NCI-H82 treated with DMSO at 0.1 percent for 48 hours (cell line): ENCODE results near the gene VNN1.

Source experiments
- DNase-seq: peaks from one replicate; lab custom pipeline; 2025; ENCODE audit not compliant: unreplicated experiment; lab: John Stamatoyannopoulos, UW

Gene VNN1, protein sequence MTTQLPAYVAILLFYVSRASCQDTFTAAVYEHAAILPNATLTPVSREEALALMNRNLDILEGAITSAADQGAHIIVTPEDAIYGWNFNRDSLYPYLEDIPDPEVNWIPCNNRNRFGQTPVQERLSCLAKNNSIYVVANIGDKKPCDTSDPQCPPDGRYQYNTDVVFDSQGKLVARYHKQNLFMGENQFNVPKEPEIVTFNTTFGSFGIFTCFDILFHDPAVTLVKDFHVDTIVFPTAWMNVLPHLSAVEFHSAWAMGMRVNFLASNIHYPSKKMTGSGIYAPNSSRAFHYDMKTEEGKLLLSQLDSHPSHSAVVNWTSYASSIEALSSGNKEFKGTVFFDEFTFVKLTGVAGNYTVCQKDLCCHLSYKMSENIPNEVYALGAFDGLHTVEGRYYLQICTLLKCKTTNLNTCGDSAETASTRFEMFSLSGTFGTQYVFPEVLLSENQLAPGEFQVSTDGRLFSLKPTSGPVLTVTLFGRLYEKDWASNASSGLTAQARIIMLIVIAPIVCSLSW

DNA sequence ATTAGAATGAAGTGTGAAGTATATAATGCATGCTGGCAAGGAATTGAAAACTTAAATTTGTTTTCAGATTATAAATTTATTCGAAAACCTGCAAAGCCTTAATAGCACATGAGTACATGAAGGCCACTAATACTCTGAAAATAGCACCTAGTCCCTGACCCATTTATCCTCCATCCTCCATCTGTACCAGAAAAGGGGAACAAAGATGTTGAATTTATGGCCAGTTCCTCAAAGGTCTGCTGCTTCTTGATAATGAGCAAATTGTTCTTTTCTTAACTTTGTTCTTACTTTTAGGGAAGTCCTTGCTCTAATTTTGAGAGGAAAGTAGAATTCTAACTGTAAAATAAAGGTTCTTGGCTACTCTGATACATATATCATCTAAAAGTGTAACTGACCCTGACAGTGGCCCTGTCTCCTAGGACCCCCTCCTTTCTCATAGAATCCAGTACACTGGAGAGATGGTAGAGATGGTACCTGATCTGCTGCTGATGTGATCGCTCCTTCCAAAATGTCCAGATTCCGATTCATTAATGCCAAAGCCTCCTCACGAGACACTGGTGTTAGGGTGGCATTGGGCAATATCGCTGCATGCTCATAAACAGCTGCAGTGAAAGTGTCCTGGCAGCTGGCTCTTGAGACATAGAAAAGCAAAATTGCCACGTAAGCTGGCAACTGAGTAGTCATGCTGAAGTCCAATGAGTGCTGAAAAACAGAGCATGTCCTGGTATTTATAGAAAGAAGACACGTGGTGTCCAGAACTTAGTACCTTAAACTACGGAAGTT is at the start of gene VNN1:
Gene VNN1 (minus strand): TSS at position 704 of the 783 bp plus-strand sequence. CDS start 20 bp downstream, at position 684.
- no peak for DNase-seq

DNA sequence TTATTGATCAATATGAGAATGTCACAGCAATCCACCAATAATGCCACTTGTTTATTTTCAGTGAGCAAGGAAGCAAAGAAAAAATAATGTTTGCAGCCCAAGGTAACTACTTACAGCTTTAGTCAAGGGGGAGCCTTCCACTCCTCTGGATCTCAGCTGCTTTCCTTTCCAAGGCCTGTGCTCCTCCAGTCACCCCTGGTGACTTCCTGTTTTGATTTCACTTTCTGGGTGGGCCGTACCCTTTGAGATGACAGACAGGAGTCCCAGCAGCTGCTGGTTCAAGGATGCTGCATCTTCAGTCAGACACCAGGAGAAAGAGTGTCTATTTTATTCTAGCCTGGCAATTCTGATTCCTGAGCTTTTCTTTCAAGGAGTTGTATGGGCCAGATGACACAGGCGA is 49.4 kb upstream of the VNN1 start:
- DNase-seq = no peak

DNA sequence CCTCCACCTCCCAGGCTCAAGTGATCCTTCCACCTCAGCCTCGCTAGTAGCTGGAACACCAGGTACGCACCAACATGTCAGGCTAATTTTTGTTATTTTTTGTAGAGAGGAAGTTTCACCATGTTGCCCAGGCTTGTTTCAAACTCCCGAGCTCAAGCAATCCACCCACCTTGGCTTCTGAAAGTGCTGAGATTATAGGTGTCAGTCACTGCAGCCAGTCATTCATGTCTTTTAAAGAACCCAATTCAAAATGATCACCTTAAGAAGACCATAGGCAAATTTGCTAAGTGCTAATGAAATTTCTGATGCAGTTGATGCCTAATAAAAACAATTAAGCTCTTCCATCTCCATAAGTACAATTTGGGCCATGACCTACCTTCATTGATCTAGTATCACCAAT is 46.4 kb upstream of the VNN1 start:
- DNase-seq = no peak

DNA sequence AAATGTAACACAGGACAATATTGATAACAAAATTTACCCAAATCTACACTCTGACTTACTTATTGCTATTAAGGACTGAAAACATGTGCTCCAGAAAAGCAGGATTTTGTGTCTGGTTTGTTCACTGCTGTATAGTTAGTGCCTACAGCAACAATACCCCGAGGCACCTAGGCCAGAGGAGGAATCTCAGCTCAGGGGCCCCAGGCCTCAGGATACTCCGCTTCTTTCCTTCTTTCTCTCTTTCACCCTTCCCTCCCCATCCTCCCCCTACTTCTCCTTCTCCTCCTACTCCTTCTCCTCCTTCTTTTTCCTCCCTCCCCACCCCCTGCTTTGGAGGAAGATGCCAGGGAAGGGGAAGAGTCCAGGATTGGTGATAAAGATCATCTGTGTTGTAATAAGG is 44.8 kb upstream of the VNN1 start:
- DNase-seq = no peak

DNA sequence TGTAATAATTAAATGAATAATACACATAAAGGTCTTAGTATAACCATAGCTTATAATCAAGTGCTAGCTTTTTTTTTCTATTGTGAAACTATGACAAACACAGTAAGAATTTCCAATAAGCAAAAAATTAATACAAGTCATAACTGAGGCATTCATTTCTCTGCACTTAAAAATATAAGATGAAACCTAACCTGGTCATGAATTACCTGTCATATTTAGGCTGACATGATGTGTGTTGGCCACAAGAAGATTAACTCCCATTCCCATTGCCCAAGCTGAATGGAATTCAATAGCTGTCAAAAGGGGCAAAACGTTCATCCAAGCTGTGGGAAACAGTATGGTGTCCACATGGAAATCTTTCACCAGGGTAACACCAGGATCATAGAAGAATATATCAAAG is 38.4 kb upstream of the VNN1 start:
- no peak for DNase-seq

DNA sequence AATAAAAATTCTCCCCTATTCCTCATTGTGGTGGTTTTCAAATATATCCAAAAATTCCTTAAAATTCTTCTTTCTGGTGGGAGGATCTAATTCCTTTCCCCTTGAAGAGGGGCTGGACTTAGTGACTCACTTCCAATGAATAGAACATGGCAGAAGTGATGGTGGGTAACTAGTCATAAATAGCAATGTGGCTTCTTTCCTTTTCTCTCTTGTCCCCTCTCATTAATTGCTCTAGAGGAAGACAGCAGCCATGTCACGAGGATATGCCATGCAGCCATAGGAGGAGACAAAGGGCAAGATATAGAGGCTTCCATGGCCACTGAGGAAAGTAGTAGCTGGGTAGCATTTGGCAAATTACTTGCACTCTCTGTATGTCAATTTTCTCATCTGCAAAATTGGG is 38.0 kb upstream of the VNN1 start:
- no peak for DNase-seq

DNA sequence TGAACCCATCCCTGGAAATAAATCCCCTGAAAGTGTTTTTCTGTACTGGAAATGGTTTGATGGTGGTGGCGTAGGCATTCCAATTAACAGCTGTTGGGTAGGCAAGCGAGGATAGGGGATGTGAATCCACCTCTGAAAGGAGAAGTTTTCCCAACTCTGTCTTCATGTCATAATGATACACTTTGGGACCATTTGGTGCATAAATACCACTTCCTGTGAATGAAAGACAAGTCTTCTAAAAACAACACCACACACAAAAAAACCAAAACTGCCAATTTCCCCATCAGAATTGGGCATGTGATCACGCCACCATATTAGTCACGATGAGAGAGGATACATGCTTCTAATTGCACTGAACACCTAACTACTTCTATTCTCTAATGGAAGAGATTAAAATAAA is 37.5 kb upstream of the VNN1 start:
- no peak for DNase-seq

DNA sequence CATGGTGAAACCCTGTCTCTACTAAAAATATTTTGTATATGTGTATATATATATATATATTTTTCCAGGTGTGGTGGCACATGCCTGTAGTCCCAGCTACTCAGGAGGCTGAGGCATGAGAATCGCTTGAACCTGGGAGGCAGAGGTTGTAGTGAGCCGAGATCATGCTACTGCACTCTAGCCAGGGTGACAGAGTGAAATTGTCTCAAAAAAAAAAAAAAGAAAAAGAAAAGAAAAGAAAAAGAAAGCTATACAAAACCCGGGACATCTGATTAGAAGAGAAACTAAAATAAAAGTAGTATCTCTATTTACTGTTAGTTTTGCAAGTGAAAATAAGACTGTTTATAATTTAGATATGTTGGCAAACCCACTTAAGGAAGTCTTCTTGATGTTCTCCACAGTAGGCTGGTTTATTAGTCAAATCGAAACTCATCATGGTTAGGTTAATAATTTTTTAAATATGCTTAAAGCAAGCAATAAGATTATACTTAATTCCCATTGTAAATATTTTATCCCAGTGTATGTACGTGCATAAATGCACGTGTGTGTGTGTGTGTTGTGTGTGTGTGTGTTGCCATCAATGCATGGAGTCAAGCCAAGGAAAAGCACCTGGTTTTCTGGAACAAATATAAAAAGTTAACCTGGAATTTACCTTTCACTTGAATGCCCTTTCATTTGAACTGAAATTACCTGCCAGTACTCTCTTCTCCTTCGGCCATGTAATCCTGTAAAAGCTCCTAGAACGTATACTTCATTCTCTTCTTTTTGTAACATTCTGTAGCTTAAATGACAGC is 36.8 kb upstream of the VNN1 start:
- no peak for DNase-seq

DNA sequence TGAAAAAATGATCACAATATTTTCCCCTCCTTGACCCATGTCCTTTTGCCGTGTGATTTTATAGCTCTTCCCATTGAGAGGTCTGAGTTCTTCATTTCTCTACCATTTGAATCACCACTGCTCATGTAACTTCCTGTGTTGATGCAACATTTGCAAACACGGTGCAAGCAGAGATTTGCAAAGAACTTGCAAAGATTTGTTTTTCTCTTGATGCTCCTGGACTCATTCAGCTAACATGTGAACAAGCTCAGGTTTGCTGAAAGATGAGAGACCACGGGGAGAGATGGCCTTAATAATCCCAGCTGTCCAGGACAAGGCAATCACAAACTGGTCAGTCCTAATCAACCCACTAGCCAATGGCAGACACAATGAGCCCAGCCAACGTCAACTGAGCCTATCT is 35.3 kb upstream of the VNN1 start:
- no peak for DNase-seq

DNA sequence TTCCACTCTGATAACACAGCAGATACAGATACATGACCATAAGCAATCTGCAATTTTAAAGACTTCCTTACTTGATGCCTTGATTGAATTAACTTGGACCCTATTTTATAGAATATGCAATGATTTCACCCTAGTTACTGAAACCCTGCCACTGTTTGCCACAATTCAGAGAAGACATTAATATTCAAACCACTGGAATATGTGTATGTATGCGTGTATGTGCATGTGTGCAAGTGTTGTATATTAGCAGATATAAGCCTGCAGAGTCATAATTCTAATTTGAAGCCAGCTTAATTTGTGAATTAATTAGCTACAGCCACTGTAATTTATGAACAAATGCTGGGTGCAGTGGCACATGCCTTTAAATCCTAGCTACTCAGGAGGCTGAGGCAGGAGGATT is 34.6 kb upstream of the VNN1 start:
- DNase-seq = no peak

DNA sequence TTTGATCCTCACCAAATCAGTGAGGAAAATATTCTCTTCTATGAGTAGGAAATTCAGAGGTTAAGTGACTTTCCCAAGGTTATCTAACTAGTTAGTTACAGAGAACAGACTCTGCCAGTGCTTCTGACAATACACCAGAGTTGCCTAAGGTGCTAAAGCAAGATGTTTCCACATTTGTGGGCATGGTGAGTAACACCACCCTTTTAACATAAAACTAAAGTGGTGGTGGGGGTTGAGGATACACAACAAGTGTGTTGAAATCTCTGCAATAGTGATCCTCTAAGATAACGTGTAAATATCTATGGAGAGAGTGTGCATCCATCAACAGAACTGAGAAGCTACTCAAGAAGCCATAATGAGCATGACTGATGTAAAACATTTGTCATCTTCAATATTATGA is 32.2 kb upstream of the VNN1 start:
- no peak for DNase-seq

DNA sequence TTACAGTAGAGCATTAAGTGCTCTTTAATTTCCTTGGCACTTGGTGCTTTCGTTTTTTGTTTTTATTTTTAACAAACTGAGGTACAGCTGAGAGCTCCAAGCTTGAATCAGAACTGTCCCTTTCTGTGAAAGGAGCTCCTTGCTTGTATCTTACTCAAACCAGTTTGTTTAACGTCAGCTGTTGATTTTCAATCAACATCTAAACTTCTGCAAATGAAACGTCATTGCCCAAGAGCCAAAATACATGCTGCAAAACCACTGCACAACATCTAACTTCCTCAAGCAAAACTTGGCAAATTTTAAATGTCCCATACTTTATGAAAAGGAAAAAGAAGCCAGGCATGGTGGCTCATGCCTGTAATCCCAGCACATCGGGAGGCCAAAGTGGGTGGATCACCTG is 28.6 kb upstream of the VNN1 start:
- no peak for DNase-seq

DNA sequence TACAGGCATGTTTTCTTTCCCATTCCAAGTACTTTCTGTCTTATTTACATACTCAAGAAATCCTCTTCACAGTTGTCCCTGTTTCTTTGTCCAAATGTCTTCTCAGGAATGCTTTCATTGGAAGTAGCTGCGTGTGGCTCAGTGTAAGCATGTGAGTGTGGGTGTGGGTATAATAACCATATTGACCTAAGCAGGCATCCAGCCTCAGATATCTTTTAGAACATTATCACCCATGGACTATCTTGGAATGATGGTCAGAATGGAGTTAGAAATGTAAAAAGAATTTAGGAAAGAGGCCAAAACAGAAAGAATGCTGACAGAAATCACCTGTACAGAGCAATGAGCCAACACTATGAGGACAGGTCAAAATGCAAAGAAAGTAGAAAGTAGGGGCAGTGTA is 27.4 kb upstream of the VNN1 start:
- DNase-seq = no peak

DNA sequence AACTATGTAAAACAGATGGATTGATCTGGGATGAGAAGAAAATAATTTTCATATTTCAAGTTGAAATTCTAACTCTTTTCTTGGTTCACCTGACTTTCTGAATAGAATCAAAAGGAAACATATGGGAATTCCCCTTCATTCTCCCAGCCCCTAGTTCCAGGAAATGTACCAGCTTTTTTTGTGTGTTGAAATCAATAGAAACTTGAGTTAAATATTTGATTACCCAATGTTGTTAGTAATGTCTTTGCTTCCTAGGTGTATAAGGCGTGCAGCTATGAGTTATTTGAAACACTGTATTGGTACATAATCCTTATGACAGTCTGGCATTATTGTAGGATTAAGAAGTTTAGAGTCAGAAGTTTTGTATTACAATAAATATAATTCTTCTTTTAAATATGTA is 22.4 kb upstream of the VNN1 start:
- no peak for DNase-seq

DNA sequence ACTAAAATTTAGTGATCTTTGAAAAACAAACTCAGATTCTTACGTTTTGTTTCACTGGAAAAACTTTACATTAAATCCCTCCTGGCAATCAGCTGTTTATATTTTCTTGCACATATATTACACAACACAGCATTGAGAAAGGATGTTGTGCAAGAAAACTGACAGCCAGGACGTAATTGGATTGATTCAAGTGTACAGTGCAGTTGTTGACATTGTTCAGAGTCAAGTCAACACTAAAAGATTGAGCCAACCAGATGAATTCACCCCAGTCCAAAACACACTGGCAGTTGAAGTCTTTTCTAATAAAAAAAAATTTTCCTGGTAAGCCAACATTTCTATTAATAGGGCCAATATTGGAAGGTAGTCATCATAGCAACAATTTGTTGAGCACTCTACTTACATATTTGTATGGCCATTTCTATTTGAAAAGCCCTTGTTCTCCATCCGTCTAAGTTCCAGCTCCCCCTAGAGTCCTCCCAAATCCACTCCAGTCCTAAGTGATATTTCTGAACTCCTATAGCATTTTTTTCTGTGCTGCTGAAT is 20.9 kb upstream of the VNN1 start:
- DNase-seq = no peak

DNA sequence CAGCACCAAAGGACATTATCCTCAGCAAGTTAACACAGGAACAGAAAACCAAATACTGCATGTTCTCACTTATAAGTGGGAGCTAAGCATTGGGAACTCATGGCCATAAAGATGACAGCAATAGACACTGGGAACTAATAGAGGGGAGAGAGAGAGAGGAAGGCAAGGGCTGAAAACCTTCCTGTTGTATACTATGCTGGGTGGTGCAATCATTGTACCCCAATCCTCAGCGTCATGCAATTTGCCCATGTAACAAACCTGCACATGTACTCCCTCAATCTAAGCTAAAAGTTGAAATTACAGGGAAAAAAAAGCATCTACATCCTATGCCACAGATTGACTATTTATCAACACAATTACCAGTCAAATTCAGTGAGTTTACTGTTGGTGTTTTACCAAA is 20.0 kb upstream of the VNN1 start:
- no peak for DNase-seq

DNA sequence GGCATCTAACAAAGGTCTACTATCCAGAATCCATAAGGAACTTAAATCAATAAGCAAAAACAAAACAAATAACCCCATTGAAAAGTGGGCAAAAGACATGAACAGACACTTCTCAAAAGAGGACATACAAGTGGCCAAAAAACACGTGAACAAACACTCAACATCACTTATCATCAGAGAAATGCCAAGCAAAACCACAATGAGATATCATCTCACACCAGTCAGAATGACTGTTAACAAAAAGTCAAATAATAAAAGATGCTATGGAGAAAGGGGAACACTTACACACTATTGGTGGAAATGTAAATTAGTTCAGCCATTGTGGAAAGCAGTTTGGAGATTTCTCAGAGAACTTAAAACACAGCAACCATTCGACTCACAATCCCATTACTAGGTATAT is 19.4 kb upstream of the VNN1 start:
- DNase-seq = no peak

DNA sequence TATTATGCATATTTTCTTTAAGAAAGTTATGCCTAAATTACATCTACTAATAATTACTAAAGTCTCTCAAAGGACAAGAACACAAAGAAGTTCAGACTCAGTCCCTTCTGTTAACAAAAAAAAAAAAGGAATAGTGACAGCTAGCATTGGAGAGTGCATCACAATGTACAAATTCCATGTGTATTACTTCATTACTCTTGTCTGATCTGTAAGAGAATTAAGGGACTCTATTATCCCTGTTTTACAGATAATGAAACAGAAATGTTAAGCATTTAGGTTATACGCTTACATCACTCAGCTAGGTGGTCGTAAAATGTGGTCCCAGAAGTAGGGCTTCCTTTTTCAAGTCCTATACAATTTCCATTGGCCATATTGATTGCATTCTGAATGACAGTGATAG is 17.2 kb upstream of the VNN1 start:
- no peak for DNase-seq

DNA sequence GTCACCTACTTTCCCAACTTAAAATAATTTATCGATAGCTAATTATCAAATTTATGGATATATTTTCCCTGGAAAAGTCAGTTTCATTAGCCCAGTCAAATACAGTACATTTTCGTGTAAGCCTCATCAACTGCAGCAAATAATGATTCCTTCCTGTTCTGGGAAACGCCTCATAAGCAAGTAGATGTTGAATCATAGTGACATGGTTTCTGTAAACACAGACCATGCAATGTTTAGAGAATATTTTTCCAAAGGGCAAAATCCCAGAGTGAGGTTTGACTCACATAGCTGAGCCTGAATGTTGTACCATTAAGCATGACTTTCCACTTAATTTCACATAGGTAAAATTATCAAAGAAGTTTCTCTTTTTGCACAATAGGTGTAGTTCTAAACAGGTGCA is 16.7 kb upstream of the VNN1 start:
- no peak for DNase-seq

DNA sequence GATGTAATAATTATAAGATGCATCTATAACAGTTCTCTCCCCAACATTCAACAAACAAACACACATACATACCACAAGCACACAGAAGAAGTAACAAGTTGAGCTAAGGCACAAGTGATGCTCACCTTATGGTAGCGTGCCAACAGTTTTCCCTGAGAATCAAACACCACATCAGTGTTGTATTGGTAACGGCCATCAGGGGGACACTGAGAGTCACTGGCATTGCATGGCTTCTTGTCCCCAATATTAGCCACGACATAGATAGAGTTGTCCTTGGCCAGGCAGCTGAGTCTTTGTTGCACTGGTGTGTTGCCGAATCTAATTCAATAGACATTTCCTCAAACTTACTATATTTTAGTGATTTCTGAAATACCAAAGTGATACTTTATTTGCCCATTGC is 14.8 kb upstream of the VNN1 start:
- DNase-seq = no peak

DNA sequence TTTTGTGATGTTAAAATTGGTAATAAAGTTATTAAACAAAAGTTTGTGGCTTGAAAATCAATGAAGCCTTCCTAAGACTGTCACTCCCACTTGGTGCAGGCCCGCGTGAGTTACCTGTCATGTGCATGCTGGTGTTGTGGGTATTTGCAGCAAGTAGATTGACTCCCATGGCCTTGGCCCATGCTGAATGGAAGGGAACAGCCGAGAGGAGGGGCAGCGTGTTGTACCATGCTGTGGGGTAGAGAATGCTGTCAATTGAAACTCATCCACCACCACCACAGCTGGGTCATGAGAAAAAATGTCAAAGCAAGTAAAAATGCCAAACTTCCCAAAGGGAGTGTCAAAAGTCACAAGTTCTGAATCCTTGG is 12.7 kb upstream of the VNN1 start:
- DNase-seq = no peak
